Astrocyte (in vitro differentiated cells and primary cell): ENCODE data around the gene RNF214. TPM values are rescaled to one million over a fixed set of nuclear protein-coding genes. Genes with fewer than 3 reads are reported as not detected.

ENCODE experiments used
- DNase-seq: peaks from one replicate; pipeline ENCODE4 v3.0.0-alpha.2; 2010; ENCODE audit warnings: low read depth
- FAIRE-seq: peaks from 2 replicates; lab custom pipeline; 2011; peaks lifted over from hg19 to GRCh38; lab: Jason Lieb, UNC
- H2AFZ ChIP-seq: 2 replicates; pipeline ENCODE4 v1.6.0; 2012; ENCODE audit warnings: low read depth, low read length, inconsistent platforms
- H3K27ac ChIP-seq: 2 replicates; pipeline ENCODE4 v1.5.1; 2011; ENCODE audit warnings: low read depth, low read length, inconsistent platforms
- H3K27me3 ChIP-seq: 2 replicates; pipeline ENCODE4 v1.6.0; 2011; ENCODE audit warnings: low read length, inconsistent platforms; ENCODE audit not compliant: insufficient read depth
- H3K36me3 ChIP-seq: 2 replicates; pipeline ENCODE4 v1.5.1; 2011; ENCODE audit warnings: low read length, inconsistent platforms; ENCODE audit not compliant: insufficient read depth
- H3K4me1 ChIP-seq: 2 replicates; pipeline ENCODE4 v1.5.1; 2011; ENCODE audit warnings: low read length, inconsistent platforms; ENCODE audit not compliant: insufficient read depth
- H3K4me2 ChIP-seq: 2 replicates; pipeline ENCODE4 v1.6.0; 2012; ENCODE audit warnings: low read length, inconsistent platforms
- H3K4me3 ChIP-seq: 2 replicates; pipeline ENCODE4 v1.5.1; 2011; ENCODE audit warnings: low read depth, mild to moderate bottlenecking, low read length, inconsistent platforms; ENCODE audit not compliant: insufficient read depth
- H3K79me2 ChIP-seq: 2 replicates; pipeline ENCODE4 v1.6.0; 2012; ENCODE audit warnings: mild to moderate bottlenecking, low read length, inconsistent platforms; ENCODE audit not compliant: insufficient read depth
- H3K9ac ChIP-seq: 2 replicates; pipeline ENCODE4 v1.6.0; 2012; ENCODE audit warnings: mild to moderate bottlenecking, low read length, inconsistent platforms
- H3K9me3 ChIP-seq: 2 replicates; pipeline ENCODE4 v1.5.1; 2012; ENCODE audit warnings: low read depth, mild to moderate bottlenecking, low read length, inconsistent platforms; ENCODE audit not compliant: insufficient read depth
- H4K20me1 ChIP-seq: 2 replicates; pipeline ENCODE4 v1.6.0; 2012; ENCODE audit warnings: low read length, inconsistent platforms; ENCODE audit not compliant: insufficient read depth
- H3K27ac Mint-ChIP-seq: one replicate; pipeline ENCODE4 v1.8.0; 2021; ENCODE audit warnings: mild to moderate bottlenecking, mixed read lengths; ENCODE audit not compliant: unreplicated experiment
- H3K27me3 Mint-ChIP-seq: one replicate; pipeline ENCODE4 v1.8.0; 2021; ENCODE audit warnings: low read depth, mixed read lengths; ENCODE audit not compliant: unreplicated experiment
- H3K36me3 Mint-ChIP-seq: one replicate; pipeline ENCODE4 v1.8.0; 2021; ENCODE audit warnings: low read depth, mixed read lengths; ENCODE audit not compliant: unreplicated experiment
- H3K4me1 Mint-ChIP-seq: one replicate; pipeline ENCODE4 v1.8.0; 2021; ENCODE audit warnings: low read depth, mixed read lengths; ENCODE audit not compliant: unreplicated experiment
- H3K4me3 Mint-ChIP-seq: one replicate; pipeline ENCODE4 v1.8.0; 2021; ENCODE audit warnings: mild to moderate bottlenecking, moderate library complexity, mixed read lengths; ENCODE audit not compliant: unreplicated experiment
- H3K9me3 Mint-ChIP-seq: one replicate; pipeline ENCODE4 v1.8.0; 2021; ENCODE audit warnings: mild to moderate bottlenecking, mixed read lengths; ENCODE audit not compliant: unreplicated experiment
- CTCF ChIP-seq: IDR thresholded peaks from 2 replicates; pipeline ENCODE4 v1.5.1; 2011; ENCODE audit warnings: low read depth, mild to moderate bottlenecking, inconsistent platforms, low read length, moderate library complexity; ENCODE audit not compliant: insufficient read depth
- EZH2 ChIP-seq: IDR thresholded peaks from 2 replicates; pipeline ENCODE4 v1.6.1; 2012; ENCODE audit warnings: mild to moderate bottlenecking, low read length, inconsistent platforms; ENCODE audit not compliant: insufficient read depth
- total RNA-seq: library from RNA; stranded (reverse); gene quantifications from 2 replicates; pipeline ENCODE4 v1.2.1, GENCODE V29; 2021

RNF214 gene
- total RNA-seq, 1 donor from 2014 or later, result 23.6 TPM

GRCh38 chr11:117217141-117218084 is 15.1 kb upstream of the RNF214 start:
- no peaks in the 10 kb centered on the region for H3K79me2 ChIP-seq
- H3K4me2 ChIP-seq, result peak overlapping the region; percentile 45
- H3K4me3 ChIP-seq, result peak overlapping the region; percentile 3
- peaks cover 21% of the 10 kb centered on the region for H3K4me1 Mint-ChIP-seq
- H3K36me3 ChIP-seq, result peaks cover 49% of the 10 kb centered on the region
- peak overlapping the region; percentile 39 for H3K27ac ChIP-seq
- peak overlapping the region; percentile 43 for H3K9ac ChIP-seq
- FAIRE-seq, result no peak
- no peaks in the 10 kb centered on the region for H3K27me3 Mint-ChIP-seq
- peaks cover 32% of the 10 kb centered on the region for H3K4me1 ChIP-seq
- H3K36me3 Mint-ChIP-seq, result peaks cover 31% of the 10 kb centered on the region
- no peak overlapping the region for H2AFZ ChIP-seq
- H3K27me3 ChIP-seq, result no peaks in the 10 kb centered on the region
- peak overlapping the region; percentile 58 for H3K27ac Mint-ChIP-seq
- DNase-seq, result peak; percentile 95
- TF ChIP-seq EZH2 (no peak), CTCF (no peak)
- no peaks in the 10 kb centered on the region for H4K20me1 ChIP-seq
- peaks cover 1% of the 10 kb centered on the region for H3K9me3 Mint-ChIP-seq
- H3K4me3 Mint-ChIP-seq, result peak overlapping the region; percentile 45
- H3K9me3 ChIP-seq, result no peaks in the 10 kb centered on the region

GRCh38 chr11:117218133-117218915 is 14.1 kb upstream of the RNF214 start:
- Histone ChIP-seq H3K4me1 (peaks cover 32% of the 10 kb centered on the region), H3K27ac (peak overlapping the region; percentile 8), H3K4me3 (no peak overlapping the region), H3K9ac (peak overlapping the region; percentile 43), H3K27me3 (no peaks in the 10 kb centered on the region), H3K4me2 (peak overlapping the region; percentile 45), H3K36me3 (peaks cover 48% of the 10 kb centered on the region), H2AFZ (no peak overlapping the region), H4K20me1 (no peaks in the 10 kb centered on the region), H3K9me3 (no peaks in the 10 kb centered on the region), H3K79me2 (no peaks in the 10 kb centered on the region)
- no peak for TF ChIP-seq EZH2
- DNase-seq (peak; percentile 64), FAIRE-seq (no peak)
- H3K27me3 Mint-ChIP-seq, result no peaks in the 10 kb centered on the region
- H3K9me3 Mint-ChIP-seq, result peaks cover 1% of the 10 kb centered on the region
- H3K27ac Mint-ChIP-seq, result peak overlapping the region; percentile 58
- no peak overlapping the region for H3K4me3 Mint-ChIP-seq
- peaks cover 30% of the 10 kb centered on the region for H3K36me3 Mint-ChIP-seq
- H3K4me1 Mint-ChIP-seq, result peaks cover 21% of the 10 kb centered on the region

DNA sequence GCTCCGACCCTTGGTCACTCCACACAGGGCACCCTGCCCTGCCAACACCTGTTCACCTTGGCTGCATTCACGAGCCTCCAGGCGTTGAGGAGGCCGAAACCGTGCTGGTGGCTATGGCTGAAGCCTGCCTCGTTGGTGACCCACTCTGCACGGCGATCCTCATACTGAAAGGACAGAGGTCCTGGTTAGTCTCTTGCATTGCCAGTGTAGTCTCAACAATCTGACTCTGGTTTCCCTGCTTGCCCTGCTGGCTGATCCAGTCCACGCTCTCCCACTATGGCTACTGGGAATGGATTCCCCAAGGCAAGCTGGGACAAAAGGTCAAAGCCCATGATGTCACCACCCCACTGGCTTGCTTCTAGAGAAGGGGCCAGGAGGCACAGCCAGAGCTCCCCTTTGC is 13.5 kb upstream of the RNF214 start:
- no peak overlapping the region for H3K4me3 Mint-ChIP-seq
- no peaks in the 10 kb centered on the region for H4K20me1 ChIP-seq
- H3K27ac ChIP-seq, result no peak overlapping the region

More for the DNA sequence above, 13.5 kb upstream of the RNF214 start:
- no peak overlapping the region for H2AFZ ChIP-seq
- FAIRE-seq (no peak), DNase-seq (no peak)
- no peak for TF ChIP-seq CTCF
- TF ChIP-seq EZH2, result no peak
- H3K27me3 ChIP-seq, result no peaks in the 10 kb centered on the region
- Mint-ChIP-seq H3K36me3 (peaks cover 32% of the 10 kb centered on the region), H3K9me3 (peaks cover 1% of the 10 kb centered on the region), H3K27ac (no peak overlapping the region), H3K27me3 (no peaks in the 10 kb centered on the region), H3K4me1 (peaks cover 21% of the 10 kb centered on the region)
- no peaks in the 10 kb centered on the region for H3K79me2 ChIP-seq
- no peak overlapping the region for H3K4me3 ChIP-seq
- H3K4me2 ChIP-seq, result no peak overlapping the region
- peaks cover 32% of the 10 kb centered on the region for H3K4me1 ChIP-seq
- peaks cover 50% of the 10 kb centered on the region for H3K36me3 ChIP-seq
- no peaks in the 10 kb centered on the region for H3K9me3 ChIP-seq
- no peak overlapping the region for H3K9ac ChIP-seq
